Fibroblast of peridontal ligament (primary cell): Measurements from ENCODE around the gene PPM1J.

Source experiments
- DNase-seq: peaks from one replicate; pipeline ENCODE4 v3.0.0-alpha.2; 2010; ENCODE audit errors: extremely low read depth

The PPM1J gene

DNA sequence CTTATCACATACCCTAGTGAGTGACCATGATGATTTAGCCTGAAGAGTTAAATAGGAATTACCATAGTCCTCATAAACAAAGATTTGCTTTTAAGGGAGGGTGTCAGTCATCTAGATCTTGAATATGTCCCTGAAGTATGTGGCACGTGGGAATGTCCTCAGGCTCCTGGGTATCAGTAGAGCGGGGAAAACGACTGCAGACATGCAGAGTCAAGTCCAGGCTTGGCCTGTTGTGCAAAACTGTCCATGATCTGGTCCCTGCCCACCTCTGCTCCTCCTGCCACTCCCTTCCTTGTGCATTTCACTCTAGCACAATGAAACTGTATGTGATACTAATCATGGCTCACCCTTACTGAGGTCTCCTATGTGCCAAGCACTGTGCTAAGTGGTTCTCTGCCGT is 27.8 kb downstream of the PPM1J start:
- DNase-seq, result no peak

DNA sequence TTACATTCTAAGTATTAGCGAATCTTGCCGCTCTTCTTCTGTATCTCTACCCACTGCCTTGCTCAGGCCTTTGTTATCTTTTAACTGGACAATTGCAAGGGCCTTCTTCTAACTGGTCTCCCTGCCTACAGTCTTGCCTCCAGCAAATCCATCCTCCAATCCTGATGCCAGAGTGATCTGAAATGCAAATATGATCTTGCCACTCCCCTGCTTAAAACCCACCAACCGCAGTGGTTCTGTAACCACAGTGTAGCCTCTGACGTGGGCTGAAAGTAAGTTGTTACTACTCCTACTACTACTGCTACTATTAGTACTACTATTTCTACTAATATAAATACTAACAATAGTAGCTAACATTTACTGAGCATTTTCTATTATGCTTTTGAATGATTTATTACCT is 28.3 kb downstream of the PPM1J start:
- no peak for DNase-seq

DNA sequence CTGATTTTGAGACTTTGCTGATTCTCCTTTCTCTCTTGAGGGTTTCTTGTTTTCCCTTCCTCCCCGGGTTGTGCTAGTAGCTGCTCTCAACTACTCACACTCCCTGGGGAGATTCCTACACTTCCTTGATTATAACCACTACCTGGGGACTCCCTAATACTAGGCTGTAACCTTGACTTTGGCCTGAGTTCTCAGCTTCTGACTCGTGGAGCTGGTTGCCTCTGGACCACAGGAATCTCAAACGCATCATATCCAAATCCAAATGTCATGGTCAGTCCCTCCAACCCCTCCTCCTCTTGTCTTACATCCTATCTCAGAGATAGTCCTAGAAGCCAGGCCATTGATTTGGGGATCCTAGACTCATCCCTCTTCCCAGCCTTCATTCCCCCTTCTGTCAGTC is 28.7 kb downstream of the PPM1J start:
- DNase-seq, result peak; percentile 26

DNA sequence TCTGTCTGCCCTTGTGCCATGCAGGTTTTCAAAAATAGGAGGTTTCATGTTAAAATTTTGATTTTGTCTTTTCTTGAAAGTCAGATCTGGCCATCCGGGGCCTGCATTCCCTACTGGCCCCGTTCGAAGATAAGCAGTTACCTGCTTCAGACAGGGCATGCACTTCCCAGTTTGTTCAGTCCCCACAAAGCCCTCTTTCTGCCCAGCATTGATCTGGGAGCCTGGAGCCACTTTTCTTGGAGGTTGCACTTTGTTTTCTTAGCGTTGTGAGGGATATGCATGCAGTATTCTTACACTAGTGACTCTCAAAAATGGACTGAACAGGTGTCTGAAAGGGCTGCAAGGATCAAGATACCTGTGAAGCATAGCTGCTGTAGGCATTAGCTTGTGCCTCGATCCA is 29.2 kb downstream of the PPM1J start:
- no peak for DNase-seq

DNA sequence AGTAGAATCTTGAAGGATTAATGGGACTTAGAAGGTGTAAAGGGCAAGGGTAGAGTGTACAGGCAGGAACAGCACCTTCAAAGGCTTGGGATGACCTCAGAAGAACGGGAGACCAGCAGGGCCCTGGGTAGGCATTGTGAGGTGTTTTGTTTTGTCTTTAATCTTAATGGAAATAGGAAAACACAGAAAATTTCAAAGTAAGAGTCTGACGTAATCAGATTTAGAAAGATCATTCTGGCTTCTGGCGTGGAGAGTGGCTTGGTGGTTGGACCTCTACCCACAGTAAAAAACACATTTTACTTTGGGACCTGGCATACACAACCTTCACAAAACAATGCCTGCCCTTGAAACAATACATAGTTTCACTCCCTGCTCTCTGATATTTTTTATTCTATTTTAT is 36.5 kb downstream of the PPM1J start:
- DNase-seq, result no peak

DNA sequence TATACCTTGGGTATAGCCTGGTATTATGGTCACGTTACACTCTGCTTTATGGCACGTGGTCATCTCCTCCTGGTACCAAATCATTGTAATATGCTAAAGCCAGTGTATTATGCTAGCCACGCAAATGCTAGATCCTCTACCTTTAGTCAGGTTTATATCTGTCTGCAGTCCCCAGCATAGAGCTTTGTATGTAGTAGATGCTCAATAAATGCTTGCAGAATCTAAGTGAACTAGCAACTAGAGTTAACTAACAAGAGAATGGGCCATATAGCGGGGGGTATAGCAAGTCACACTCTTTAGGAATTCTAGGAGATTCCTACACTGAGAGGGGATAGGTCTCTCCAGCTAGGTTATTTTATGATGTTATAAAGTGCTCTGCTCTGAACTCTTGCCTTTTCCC is 37.6 kb downstream of the PPM1J start:
- no peak for DNase-seq

DNA sequence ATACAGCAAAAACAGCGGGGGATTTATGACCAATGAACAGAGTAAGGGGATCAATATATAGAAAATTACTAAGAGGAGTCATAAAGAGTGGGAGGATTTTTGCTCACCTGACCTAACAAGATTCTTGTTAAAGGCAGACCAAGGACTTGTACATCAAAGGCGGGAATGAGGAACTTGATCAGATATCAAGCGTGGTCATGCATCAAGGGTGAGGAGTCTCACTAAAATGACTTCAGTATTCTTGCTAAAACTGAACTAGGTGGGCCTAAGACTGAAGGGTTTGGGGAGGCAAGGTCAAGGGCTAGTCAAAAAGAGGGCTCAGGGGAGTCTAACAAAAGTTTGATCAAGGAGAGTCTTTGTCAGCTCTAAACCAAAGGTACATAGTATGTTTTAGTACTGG is 38.6 kb downstream of the PPM1J start:
- DNase-seq, result no peak

DNA sequence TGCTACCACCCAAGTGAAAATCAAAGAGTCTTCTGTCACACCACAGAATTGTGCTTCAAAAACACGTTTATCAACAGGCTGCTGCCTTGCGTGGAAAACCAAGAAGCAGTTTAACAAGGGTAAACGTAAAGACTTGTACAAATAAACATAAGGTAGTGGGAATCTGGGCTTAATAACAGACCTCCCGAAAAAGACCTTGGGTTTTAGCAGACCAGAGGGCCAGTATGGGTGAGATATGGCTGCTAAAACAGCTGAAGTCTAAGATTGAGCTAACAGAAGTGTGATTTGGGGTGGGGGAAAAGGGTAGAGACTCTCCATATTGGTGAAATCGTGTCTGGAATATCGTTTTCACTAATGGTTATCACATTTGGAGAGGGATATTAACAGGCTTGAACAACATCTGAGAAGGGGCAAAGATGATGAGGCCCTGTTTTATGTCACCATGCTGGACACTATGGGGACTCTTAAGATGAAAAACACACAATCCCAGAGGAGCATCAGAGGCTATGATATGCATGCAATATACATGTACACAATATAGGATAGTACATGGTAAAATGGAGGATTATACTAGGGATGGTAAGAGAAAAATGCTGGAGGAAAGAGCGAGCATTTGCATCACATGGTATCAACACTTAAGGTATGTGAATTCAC is 39.3 kb downstream of the PPM1J start:
- DNase-seq, result peak; percentile 31

DNA sequence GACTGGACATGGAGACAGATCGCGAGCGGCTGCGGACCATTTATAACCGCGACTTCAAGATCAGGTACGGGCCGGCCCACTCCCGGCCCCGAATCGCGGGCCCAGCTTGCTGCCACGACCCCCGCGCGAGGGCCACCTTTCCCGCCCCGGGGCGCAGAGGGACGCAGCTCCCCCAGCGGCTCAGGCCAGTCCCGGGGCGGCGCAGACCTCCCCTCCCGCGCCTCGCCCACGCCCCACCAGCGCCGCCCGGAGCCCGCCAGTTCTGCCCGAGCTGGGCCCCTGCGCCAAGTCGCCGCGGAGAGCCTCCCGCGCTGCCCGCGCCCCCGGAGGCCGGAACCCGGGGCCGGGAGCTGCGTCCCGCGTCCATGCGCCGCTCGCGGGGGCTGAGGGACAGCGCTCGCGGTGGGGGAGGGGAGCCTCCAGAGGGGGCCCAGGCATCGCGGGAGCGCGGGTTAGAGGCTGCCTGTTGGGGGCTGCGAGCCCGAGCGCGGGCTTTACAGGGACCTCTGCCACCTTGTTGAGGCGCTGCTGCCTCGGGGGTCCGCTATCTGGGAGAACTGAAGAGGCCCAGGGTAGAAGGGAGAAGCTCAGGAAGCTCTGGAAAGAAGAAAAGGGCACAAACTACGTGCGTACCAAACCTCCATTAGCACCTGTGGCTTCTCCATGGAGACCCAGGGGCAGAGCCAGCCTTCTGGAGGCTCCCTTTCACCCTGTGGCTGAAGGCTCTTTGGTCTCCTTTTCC is 40.0 kb downstream of the PPM1J start:
- DNase-seq, result peak; percentile 17

DNA sequence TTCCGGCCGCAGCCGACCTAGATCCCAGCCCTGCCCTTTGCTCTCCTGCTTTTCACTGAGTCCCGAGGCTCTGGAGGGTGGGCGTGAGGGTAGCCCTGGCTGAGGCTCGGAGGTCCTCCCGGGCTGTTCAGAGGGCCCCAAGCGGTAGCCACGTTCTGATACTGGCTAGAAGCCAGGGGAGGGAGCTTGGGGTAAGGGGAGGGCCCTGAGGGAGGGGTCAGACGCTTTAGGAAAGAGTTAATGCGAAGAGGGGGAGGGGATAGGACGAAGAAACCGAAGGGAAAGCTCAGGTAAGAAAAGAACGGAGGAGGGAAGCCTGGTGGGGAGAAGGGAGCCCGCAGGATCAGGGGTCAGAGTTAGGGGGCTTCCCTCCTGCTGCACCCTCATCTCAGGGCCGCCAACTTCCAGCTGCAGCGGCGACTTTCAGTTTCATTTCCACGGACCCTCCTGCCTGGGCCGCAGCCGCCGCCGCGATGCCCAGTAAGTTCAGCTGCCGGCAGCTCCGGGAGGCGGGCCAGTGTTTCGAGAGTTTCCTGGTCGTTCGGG is 40.6 kb downstream of the PPM1J start, which contains the start of gene MOV10:
MOV10 (plus strand) TSS at position 220 of the 546 bp plus-strand sequence; CDS start at position 474, 254 bp downstream.
- peak; percentile 73 for DNase-seq

DNA sequence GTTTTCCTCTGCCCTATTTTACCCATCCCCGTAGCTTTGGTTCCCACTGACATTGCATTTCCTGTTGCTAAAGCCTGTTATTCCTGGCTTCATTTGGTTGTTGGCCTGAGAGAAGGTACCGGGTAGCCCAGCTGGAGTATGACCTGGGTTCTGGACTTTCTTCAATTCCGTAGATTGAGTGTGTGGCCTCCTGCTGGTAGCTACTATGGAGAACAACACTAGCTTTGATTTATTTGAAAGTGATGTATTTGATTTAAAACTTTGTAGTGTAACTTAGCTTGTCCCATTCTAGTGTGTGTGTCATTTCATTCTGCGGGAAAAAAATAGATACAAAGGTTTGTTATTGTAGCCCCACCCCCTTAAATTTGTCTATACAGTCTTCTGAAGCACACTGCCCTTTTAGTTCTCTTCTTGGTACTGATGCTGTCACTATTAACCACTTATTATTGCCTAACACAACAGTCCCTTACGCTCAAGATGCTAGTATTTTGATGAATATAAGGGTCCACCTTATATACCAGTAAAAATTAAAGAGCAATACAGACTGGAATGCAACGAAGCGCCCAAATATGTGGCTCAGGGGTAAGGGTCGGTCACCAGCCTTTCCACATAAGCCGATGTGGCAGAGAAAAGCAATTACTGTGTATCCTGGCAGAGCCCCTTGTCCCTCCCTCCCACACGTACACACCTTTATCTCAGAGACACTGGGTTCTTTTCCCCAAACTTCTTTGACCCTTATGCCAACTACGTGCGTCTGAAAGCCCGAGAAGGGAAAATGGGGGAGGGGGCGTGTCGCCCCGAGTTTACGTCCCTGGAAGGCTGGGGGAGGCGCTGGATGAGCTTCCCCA is 41.3 kb downstream of the PPM1J start:
- DNase-seq, result peak; percentile 82

DNA sequence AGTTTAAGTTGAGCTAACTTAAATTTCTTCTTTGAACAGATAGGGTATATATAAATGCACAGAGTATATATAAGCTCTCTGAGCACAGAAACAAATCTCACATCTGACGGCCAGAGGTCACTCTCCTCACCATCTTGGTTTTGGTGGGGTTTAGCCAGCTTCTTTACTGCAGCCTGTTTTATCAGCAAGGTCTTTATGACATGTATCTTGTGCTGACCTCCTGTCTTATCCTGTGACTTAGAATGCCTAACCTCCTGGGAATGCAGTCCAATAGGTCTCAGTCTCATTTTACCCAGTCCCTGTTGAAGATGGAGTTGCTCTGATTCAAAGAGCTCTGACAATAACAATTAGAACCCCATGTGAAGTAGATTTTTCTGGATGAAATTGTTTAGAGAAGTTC is 42.3 kb downstream of the PPM1J start:
- no peak for DNase-seq

DNA sequence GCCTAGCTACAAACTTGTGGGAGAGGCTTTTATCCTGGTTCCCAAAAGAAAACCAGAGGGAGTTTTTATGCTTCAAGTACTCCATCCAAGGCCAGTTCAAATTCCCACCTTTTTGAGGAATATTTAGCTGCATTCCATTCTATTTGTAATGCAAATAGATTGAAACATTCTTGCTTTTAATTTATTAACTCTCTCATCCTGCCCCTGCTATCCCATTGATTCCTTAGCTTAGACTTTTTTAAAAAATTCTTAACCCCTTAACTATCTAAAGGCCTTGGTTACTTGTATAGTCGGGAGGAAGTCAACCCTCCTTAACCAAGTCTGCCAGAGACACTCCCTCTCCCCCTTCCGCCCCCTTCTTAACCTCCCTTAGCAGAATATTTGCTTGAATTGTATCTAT is 43.1 kb downstream of the PPM1J start:
- no peak for DNase-seq

DNA sequence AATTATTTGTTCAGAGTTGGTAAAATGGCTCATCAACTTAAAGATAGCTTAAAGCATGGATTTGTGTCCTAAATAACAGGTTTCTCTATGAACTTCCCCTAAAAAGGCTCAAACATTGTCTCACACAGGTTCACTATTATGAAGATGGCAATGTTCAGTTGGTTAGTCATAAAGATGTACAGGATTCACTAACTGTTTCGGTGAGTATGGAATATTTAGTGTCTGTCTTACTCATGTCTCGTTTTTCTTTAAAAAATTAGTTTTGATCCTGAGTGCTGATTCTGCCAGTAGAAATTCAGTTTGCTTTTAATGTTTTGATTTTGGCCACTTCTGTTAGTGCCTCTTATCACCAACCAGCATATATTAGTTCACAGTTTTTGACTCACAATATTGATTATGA is 48.2 kb downstream of the PPM1J start:
- no peak for DNase-seq

DNA sequence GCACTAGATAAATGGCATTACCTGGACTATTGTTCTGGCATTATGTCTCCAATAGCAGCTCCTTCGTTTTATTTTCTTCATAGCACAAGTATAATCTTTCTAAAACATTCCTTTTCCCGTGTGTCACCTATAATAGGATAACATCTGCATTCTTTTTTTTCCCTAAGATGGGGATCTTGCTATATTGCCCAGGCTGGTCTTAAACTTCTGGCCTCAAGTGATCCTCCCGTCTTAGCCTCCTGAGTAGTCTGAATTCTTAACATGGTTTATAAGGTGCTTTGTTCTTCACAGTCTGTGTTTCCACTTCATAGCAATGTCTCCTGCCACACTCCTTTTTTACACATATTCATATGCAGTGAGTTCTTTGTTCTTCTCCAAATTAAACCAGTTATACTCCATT is 49.3 kb downstream of the PPM1J start:
- DNase-seq, result no peak
